ENCODE results near the gene EIF4E2.

EIF4E2 gene

GRCh38 chr2:232597362-232598079 is 47.0 kb downstream of the EIF4E2 start:
- no peak for DNase-seq (ENCODE audit: low spot score)

- no peak for DNase-seq (ENCODE audit: low spot score)
Observed at GRCh38 chr2:232598293-232598692, 47.8 kb downstream of the EIF4E2 start.

GRCh38 chr2:232600053-232600773 is 49.7 kb downstream of the EIF4E2 start:
- no peak for DNase-seq (ENCODE audit: low spot score)

- no peak for DNase-seq (ENCODE audit: low spot score)
Observed at GRCh38 chr2:232603283-232603682, 52.8 kb downstream of the EIF4E2 start.

GRCh38 chr2:232604535-232604934 is 54.0 kb downstream of the EIF4E2 start:
- DNase-seq (ENCODE audit: low spot score) = no peak

GRCh38 chr2:232607011-232607410 is 56.5 kb downstream of the EIF4E2 start:
- DNase-seq (ENCODE audit: low spot score) = no peak

GRCh38 chr2:232609607-232610006 is 59.1 kb downstream of the EIF4E2 start:
- DNase-seq (ENCODE audit: low spot score) = no peak

- DNase-seq (ENCODE audit: low spot score) = no peak
Observed at GRCh38 chr2:232610081-232610480, 59.6 kb downstream of the EIF4E2 start.

- DNase-seq (ENCODE audit: low spot score) = no peak
Observed at GRCh38 chr2:232611061-232611460, 60.6 kb downstream of the EIF4E2 start.

- DNase-seq (ENCODE audit: low spot score) = peak; percentile 51
Observed at GRCh38 chr2:232611559-232612218, 61.2 kb downstream of the EIF4E2 start.

- DNase-seq (ENCODE audit: low spot score) = no peak
Observed at GRCh38 chr2:232613538-232614134, 63.1 kb downstream of the EIF4E2 start.

- no peak for DNase-seq (ENCODE audit: low spot score)
Observed at GRCh38 chr2:232615339-232615738, 64.8 kb downstream of the EIF4E2 start.
